Stimulated activated CD8-positive, alpha-beta memory T cell treated with anti-CD3 and anti-CD28 coated beads, Interleukin-15, amount 100 ng/mL, for 24 hours (primary cell): ENCODE results near the gene PPP2R2D.

ENCODE experiments used
- DNase-seq: peaks from one replicate; pipeline ENCODE4 v3.0.0-alpha.2; 2020; ENCODE audit warnings: low read depth

PPP2R2D gene

DNA sequence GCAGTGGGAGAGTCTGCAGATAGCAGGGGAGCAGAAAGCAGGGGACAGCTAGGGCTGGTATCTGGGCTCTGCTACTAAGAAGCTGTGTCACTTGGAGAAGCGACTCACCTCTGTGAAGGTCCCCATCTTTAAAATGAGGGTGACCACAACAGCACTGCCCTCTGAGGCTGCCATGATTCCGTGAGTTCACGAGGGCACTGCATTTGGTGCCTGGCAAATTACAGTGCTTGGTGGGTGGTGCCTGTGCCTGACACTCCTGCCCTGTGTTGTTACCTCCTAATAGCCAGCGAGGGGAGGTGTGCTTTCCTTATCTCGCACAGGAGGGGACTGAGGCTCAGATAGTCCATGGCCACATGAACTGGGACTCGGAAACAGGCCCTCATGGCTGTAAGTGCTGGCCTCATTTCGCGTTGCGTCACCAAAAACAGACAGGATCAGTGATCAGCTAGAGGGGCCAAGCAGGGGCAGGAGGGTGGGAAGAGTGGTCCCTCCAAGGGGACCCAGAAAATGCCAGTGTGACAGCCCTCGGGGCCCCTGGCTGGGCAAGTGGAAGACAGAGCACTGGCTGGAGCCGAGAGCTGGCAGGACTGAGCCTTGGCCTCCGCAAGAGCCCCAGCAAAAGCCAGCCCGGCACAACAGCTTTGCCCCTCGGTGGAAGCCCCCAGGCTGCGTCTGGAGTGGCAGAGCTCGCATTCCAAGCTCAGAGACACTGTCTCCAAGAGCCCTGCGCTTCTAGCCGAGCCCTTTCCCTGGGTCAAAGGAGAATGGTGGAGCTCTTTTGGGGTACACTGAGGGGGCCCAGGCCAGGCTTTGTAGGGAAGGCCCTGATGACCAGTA lies 98.3 kb downstream of the PPP2R2D start:
- DNase-seq, result no peak

GRCh38 chr10:132001238-132001972 lies 100.6 kb downstream of the PPP2R2D start:
- DNase-seq, result no peak

- DNase-seq, result no peak
Measured at GRCh38 chr10:132002004-132002403, 101.2 kb downstream of the PPP2R2D start.

- no peak for DNase-seq
Measured at GRCh38 chr10:132003282-132003924, 102.6 kb downstream of the PPP2R2D start.

DNA sequence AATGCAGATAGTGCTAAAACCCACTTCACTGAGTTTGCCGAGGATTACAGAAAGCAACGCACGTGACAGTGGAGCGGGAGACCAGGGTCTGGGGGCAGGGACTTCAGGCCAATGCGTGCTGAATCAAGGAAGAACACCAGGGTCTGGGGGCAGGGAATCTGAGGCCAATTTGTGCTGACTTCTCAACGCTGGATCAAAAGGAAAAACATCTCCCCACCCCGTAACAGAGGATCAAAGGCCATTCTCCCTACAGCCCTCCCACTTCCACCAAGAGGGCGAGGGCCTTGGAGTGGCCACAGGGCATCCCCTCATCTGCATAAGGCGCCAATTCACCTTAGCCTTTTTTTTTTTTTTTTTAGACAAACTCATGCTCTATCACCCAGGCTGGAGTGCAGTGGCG lies 103.2 kb downstream of the PPP2R2D start:
- no peak for DNase-seq

DNA sequence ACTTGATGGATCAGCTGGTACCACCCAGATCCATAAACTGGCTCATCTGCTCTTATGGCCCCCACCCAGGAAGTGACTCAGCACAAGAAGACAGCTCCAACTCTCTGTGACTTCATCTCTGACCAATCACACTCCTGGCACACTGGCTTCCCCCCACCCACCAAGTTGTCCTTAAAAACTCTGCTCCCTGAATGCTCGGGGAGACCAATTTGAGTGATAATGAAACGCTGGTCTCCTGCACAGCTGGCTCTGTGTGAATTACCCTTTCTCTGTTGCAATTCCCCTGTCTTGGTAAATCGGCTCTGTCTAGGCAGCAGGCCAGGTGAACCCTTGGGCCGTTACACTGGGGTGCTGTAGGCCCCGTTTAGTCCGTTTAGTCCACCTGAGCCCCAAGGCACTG lies 104.3 kb downstream of the PPP2R2D start:
- no peak for DNase-seq

DNA sequence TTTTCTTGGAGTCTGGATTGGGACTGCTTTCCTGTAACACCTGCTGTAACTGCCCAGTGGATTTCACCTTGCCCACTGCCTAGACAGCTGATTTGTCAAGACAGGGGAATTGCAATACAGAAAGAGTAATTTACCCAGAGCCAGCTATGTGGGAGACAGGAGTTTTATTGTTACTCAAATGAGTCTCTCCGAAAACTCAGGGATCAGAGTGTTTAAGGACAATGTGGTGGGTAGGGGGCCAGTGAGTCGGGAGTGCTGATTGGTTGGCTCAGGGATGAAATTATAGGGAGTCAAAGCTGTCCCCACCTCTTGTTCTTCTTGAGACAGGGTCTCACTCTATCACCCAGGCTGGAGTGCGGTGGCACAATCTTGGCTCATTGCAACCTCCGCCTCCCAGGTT lies 106.2 kb downstream of the PPP2R2D start:
- DNase-seq, result no peak

GRCh38 chr10:132007681-132008080 lies 106.9 kb downstream of the PPP2R2D start:
- DNase-seq, result no peak
